NOMO-1 treated with dmso at 0.1 percent for 144 hours (cell line): Measurements from ENCODE around the gene MKNK1.

Experiments used
- DNase-seq: peaks from one replicate; lab custom pipeline; 2025; ENCODE audit not compliant: unreplicated experiment; lab: John Stamatoyannopoulos, UW

The MKNK1 gene

GRCh38 chr1:46619656-46620258, 15.7 kb upstream of the MKNK1 start:
- DNase-seq = no peak

GRCh38 chr1:46618754-46619415, 14.8 kb upstream of the MKNK1 start:
- no peak for DNase-seq

DNA sequence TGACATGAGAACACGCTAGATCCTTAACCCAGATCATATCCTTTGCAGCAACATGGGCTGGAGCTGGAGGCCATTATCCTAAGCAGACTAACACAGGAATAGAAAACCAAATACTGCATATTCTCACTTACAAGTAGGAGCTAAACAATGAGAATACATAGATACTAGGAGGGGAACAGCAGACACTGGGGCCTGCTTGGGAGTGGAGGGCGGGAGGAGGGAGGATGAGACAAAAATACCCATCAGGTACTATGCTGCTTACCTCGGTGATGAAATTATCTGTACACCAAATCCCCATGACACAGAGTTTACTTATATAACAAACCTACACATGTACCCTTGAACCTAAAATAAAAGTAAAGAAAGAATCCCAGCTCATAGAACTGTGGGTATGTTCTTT, 13.8 kb upstream of the MKNK1 start:
- DNase-seq = no peak

- DNase-seq = no peak
Measured at GRCh38 chr1:46617108-46617800, 13.2 kb upstream of the MKNK1 start.

GRCh38 chr1:46616277-46617107, 12.4 kb upstream of the MKNK1 start, which contains the start of gene MOB3C:
MOB3C (minus strand) TSS chr1:46616811; CDS start chr1:46613321, 3,490 bp downstream.
- DNase-seq = peak; percentile 22

GRCh38 chr1:46615735-46616134, 11.7 kb upstream of the MKNK1 start:
- DNase-seq = no peak

GRCh38 chr1:46615088-46615487, 11.0 kb upstream of the MKNK1 start:
- DNase-seq = no peak

GRCh38 chr1:46614604-46614984, 10.5 kb upstream of the MKNK1 start:
- DNase-seq = no peak

DNA sequence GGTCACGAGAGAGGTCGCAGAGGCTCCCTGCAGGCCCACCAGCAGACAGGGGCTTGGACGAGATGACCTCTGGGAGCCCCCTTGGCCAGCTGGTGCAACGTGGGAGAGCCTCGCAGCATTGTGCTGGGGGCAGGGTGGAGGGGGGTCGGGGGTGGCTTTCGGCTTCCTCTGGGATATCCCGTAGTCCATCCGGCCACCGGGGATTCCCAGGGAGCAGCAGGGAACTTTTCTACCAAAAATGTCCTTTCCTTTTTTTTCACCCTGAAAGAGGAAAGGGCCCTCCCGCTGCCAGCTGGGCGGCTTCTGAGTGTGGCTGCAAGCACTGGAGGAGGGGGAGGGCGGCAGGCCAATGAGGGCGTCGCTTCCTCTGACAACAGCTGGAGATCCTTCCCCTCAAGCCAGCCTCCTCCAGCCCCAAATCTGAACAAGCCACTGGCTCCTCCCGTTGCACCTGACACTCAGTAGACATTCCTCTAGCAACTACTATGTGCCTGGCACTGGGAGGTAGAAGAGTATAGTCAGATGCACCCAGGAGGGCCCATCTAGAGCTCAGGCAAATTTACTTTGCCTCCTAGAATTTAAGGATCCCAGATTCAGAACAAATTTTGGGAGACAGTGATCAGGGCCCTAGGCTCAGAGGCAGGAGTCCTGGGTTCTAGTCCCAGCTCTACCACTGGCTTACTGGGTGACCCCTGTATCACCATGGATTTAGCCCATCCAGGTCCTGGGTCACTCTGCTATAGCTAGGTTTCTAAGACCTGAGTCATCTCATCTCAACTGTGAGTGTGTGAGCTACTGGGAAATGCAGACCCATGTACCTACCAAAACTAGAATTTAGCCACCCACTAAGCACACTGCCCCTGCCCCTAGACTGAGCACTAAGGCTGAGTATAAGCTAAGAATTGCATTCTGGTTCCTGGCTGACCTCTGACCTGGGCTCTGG, 9.9 kb upstream of the MKNK1 start:
- DNase-seq = peak; percentile 63

DNA sequence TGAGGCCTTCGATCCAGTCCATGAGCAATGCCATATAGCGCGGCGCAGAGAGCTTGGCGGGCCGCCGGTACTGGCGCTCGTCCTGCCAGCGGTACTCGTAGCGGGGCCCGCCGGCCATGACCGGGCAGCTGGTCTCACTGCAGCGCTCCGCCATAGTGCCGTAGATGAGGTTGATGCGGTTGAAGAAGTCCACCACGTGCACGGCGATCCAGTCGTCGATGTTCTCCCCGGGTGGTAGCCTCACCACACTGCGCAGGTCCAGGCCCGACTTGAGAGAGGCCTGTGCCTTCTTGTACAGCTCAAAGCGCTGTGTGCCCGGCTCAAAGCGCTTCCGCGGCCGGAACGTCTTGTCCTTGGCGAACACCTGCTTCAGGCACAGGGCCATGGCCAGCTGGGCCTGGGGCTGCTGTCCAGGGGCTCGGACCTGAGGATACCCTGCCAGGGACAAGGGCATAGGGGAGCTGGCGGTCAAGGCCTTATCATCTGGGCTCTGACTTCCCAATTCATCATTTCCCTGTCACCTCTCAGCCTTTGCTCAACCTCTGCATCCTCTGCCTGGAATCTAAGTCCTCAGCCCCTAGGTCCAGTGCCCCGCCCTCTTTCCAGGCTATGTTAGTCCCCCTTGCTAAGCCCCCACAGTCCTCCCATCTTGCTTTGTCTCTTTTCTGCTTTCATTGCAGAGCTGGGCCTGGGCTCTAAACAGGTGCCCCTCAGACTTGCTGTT, 9.0 kb upstream of the MKNK1 start:
- DNase-seq = no peak

DNA sequence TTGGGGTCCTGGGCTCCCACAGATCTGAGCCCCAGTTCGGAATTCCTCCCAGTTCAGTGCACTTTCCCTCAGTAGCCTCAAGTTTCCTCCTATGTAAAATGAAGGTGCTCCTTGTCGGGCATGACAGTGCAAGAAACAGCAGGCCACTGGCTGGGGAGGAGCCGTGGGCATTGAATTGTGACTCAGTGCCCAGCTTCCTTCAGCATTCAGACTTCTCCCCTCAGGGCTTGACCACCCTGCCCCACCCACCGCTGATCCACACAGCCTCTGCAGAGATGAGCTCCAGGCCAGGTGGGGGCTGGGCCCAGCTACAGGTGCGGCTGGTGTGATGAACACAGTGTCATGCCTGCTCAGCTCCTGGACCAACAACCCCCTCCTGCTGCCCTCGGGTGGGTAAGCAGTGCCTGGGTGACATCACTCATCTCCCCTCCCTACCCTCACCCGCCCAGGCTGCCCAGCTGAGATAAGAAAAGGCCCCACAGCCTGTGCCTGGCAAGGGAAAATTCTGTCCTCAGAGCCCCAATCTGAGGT, 7.7 kb upstream of the MKNK1 start:
- DNase-seq = no peak

- DNase-seq = no peak
Measured at GRCh38 chr1:46607345-46608130, 3.5 kb upstream of the MKNK1 start.

GRCh38 chr1:46606255-46606965, 2.3 kb upstream of the MKNK1 start:
- DNase-seq = no peak

- DNase-seq = no peak
Measured at GRCh38 chr1:46605232-46605631, 1.2 kb upstream of the MKNK1 start.

- no peak for DNase-seq
Measured at GRCh38 chr1:46603481-46603857, 599 bp downstream of the MKNK1 start.

GRCh38 chr1:46601257-46602007, 2.6 kb downstream of the MKNK1 start:
- no peak for DNase-seq
